Liver (tissue), 3 donors: Measurements from ENCODE around the gene OR5P2.
"Not testable (repeated sequence)": the region's sequence is repeated elsewhere in the genome, so short reads cannot be mapped to it uniquely, and the experiment has no call there.

Experiments
- CTCF ChIP-seq: fragments of 150-350 bp; IDR thresholded peaks from 2 replicates; pipeline ENCODE4 v1.5.1; 2017; ENCODE audit warnings: improper control_type of control experiment, low read depth, low read length; ENCODE audit not compliant: missing input control
- EGR1 ChIP-seq, 2 donors: IDR thresholded peaks; 2 replicates each; pipeline ENCODE4 v1.6.1; 2016 to 2018; ENCODE audit warnings: antibody characterized with exemption in 2 of 2, low read depth in 2 of 2
- RAD21 ChIP-seq, 2 donors: IDR thresholded peaks; 2 replicates each; pipeline ENCODE4 v1.6.1; 2016; ENCODE audit warnings: antibody characterized with exemption in 2 of 2, mild to moderate bottlenecking in 2 of 2
- REST ChIP-seq: IDR thresholded peaks from 2 replicates; pipeline ENCODE4 v1.6.1; 2016; ENCODE audit warnings: antibody characterized with exemption, mild to moderate bottlenecking
- TAF1 ChIP-seq: conservative IDR thresholded peaks from 2 replicates; pipeline ENCODE4 v1.6.1; 2016; ENCODE audit warnings: antibody characterized with exemption, mild to moderate bottlenecking
- ZBTB33 ChIP-seq: IDR thresholded peaks from 2 replicates; pipeline ENCODE4 v1.6.1; 2016; ENCODE audit warnings: antibody characterized with exemption
- donor health status: healthy.
- donor health status: healthy.

- TF ChIP-seq CTCF; TAF1; ZBTB33; REST; EGR1 (IDR thresholded peaks at IDR 0.05; ENCODE audit: low read depth in 2 of 2); RAD21 (IDR thresholded peaks at IDR 0.05): not testable (repeated sequence)
Measured at GRCh38 chr11:7820417-7820816, 23.7 kb upstream of the OR5P2 start.
